Cardiac fibroblast (primary cell): ENCODE measurements around the gene PCSK5.

ENCODE experiments used
- DNase-seq, 2 donors: peaks; one replicate each; pipeline versions ENCODE4 v3.0.0 to v3.0.0-alpha.2; 2010; ENCODE audit warnings: low read depth in 2 of 2
- H3K4me3 ChIP-seq, 2 donors: replicated peaks in 1 of 2; 1 replicate in 1 of 2; 2 replicates in 1 of 2; pipeline ENCODE4 v1.5.1; 2011; ENCODE audit warnings: low read depth in 2 of 2, low read length in 2 of 2, mild to moderate bottlenecking in 2 of 2, moderate library complexity in 1 of 2
- CTCF ChIP-seq: IDR thresholded peaks from one replicate; pipeline ENCODE4 v1.5.1; 2011; ENCODE audit warnings: low read depth, mild to moderate bottlenecking, low read length, inconsistent platforms

Gene PCSK5

GRCh38 chr9:76135902-76136301 is 245.4 kb downstream of the PCSK5 start:
- H3K4me3 ChIP-seq, result no peak overlapping the region
- DNase-seq, result peak in 1 of 2 donors; percentile 25
- TF ChIP-seq CTCF, result no peak

GRCh38 chr9:76136986-76137385 is 246.5 kb downstream of the PCSK5 start:
- peak; percentile 55 to 68 for DNase-seq
- H3K4me3 ChIP-seq, result no peak overlapping the region
- TF ChIP-seq CTCF, result no peak

GRCh38 chr9:76137931-76138330 is 247.5 kb downstream of the PCSK5 start:
- DNase-seq, result no peak
- no peak for TF ChIP-seq CTCF
- no peak overlapping the region for H3K4me3 ChIP-seq

GRCh38 chr9:76138360-76138759 is 247.9 kb downstream of the PCSK5 start:
- H3K4me3 ChIP-seq, result no peak overlapping the region
- no peak for DNase-seq
- no peak for TF ChIP-seq CTCF

GRCh38 chr9:76143834-76144233 is 253.4 kb downstream of the PCSK5 start:
- no peak overlapping the region for H3K4me3 ChIP-seq
- DNase-seq, result no peak
- TF ChIP-seq CTCF, result no peak

- DNase-seq, result no peak
- no peak overlapping the region for H3K4me3 ChIP-seq
- no peak for TF ChIP-seq CTCF
Observed at GRCh38 chr9:76150013-76150412, 259.5 kb downstream of the PCSK5 start.

GRCh38 chr9:76151267-76151666 is 260.8 kb downstream of the PCSK5 start:
- H3K4me3 ChIP-seq, result no peak overlapping the region
- no peak for DNase-seq
- TF ChIP-seq CTCF, result no peak
